Body of pancreas (tissue), 4 donors: Measurements from ENCODE around the gene QRICH1. TPM values are rescaled to one million over a fixed set of nuclear protein-coding genes. Genes with fewer than 3 reads are reported as not detected.
A peak's percentile ranks its signal among the peaks of the same experiment; 100 is the strongest.

Experiments used
- ATAC-seq: fragments of 150-250 bp; one replicate; pipeline ENCODE4 v1.9.1; 2016
- DNase-seq, 4 donors: peaks; one replicate each; pipeline ENCODE4 v3.0.0-alpha.2; 2019
- H3K27ac ChIP-seq, 4 donors: fragments of 200-600 bp; sonication (generic); 1 replicate in 3 of 4; 2 replicates in 1 of 4; pipeline versions ENCODE4 v1.5.1 to v1.6.1; 2016 to 2019; ENCODE audit warnings: mild to moderate bottlenecking in 1 of 4, mixed read lengths in 1 of 4, moderate library complexity in 1 of 4
- H3K27me3 ChIP-seq, 2 donors: fragments of 200-600 bp; sonication (generic); one replicate each; pipeline ENCODE4 v1.6.0; 2016; ENCODE audit warnings: mild to moderate bottlenecking in 1 of 2
- H3K36me3 ChIP-seq, 2 donors: fragments of 200-600 bp; sonication (generic); replicated peaks in 1 of 2; 2 replicates each; pipeline ENCODE4 v1.5.1; 2016; ENCODE audit warnings: low read depth in 2 of 2; ENCODE audit not compliant: insufficient read depth in 1 of 2
- H3K4me1 ChIP-seq: fragments of 200-600 bp; sonication (generic); one replicate; pipeline ENCODE4 v1.6.0; 2016
- H3K4me3 ChIP-seq, 2 donors: fragments of 200-600 bp; sonication (generic); 1 replicate in 1 of 2; 2 replicates in 1 of 2; pipeline ENCODE4 v1.5.1; 2016 to 2019
- H3K9me3 ChIP-seq, 3 donors: fragments of 200-600 bp; sonication (generic); 1 replicate in 2 of 3; 2 replicates in 1 of 3; pipeline ENCODE4 v1.5.1; 2016
- CTCF ChIP-seq, 7 experiments: fragments of 450-650 bp in 4 of 7; fragments of 200-600 bp in 3 of 7; sonication (generic) in 3 of 7; IDR thresholded peaks; one replicate each; pipeline ENCODE4 v1.5.1; 2016 to 2019; ENCODE audit warnings: antibody characterized with exemption in 7 of 7
- POLR2A ChIP-seq, 3 donors: fragments of 450-650 bp; IDR thresholded peaks; one replicate each; pipeline ENCODE4 v1.6.1; 2016; ENCODE audit warnings: antibody characterized with exemption in 3 of 3, mild to moderate bottlenecking in 2 of 3
- WGBS, 2 donors: methylation state at CpG; one replicate each; pipeline ENCODE4 v1.1.5; 2017; 5-methylcytosine and 5-hydroxymethylcytosine counted together
- intact Hi-C: fragments of 100-400 bp; cut with DNase I; formaldehyde crosslinking; loops from one replicate; pipeline ENCODE4 v1.15.1; 2023
- total RNA-seq, 2 donors: library from RNA; depleted of rRNA; stranded (reverse); fragments of >200 nt; gene quantifications; one replicate each; pipeline ENCODE4 v1.1.0, GENCODE V29; 2016

QRICH1 gene
- total RNA-seq, 2 donors from 2014 or later, result 63.6 to 67.9 TPM

GRCh38 chr3:48997102-48997635 is 96.7 kb downstream of the QRICH1 start:
- ATAC-seq, result no peak
- WGBS, 2 donors, result 79 to 92% methylated on average over 2 to 8 of the region's 8 CpGs
- TF ChIP-seq CTCF (IDR thresholded peaks at IDR 0.05), result no peak
- no peak for TF ChIP-seq POLR2A (IDR thresholded peaks at IDR 0.05)
- intact Hi-C loops, result no loop called here
- Histone ChIP-seq H3K27me3 (no peaks in the 10 kb centered on the region), H3K27ac (no peak overlapping the region), H3K36me3 (no peaks in the 10 kb centered on the region), H3K4me1 (peaks cover 1% of the 10 kb centered on the region), H3K4me3 (no peak overlapping the region), H3K9me3 (no peaks in the 10 kb centered on the region)
- no peak for DNase-seq

- WGBS, 2 donors, result 91 to 97% methylated on average over 5 to 8 of the region's 8 CpGs
- Histone ChIP-seq H3K9me3 (no peaks in the 10 kb centered on the region), H3K36me3 (no peaks in the 10 kb centered on the region), H3K27me3 (no peaks in the 10 kb centered on the region), H3K4me3 (no peak overlapping the region), H3K27ac (no peak overlapping the region), H3K4me1 (peaks cover 6% of the 10 kb centered on the region)
- no peak for TF ChIP-seq CTCF (IDR thresholded peaks at IDR 0.05)
- no peak for TF ChIP-seq POLR2A (IDR thresholded peaks at IDR 0.05)
- DNase-seq (no peak), ATAC-seq (no peak)
- intact Hi-C loops, result no loop called here
Measured at GRCh38 chr3:48996640-48997039, 97.2 kb downstream of the QRICH1 start.

GRCh38 chr3:48993834-48994233 is 100.0 kb downstream of the QRICH1 start:
- Histone ChIP-seq H3K36me3 (no peaks in the 10 kb centered on the region), H3K9me3 (no peaks in the 10 kb centered on the region), H3K4me3 (no peak overlapping the region), H3K27ac (no peak overlapping the region), H3K27me3 (no peaks in the 10 kb centered on the region), H3K4me1 (peaks cover 25% of the 10 kb centered on the region)
- TF ChIP-seq POLR2A (IDR thresholded peaks at IDR 0.05), result no peak
- TF ChIP-seq CTCF (IDR thresholded peaks at IDR 0.05), result no peak
- ATAC-seq (no peak), DNase-seq (no peak)
- intact Hi-C loops, result no loop called here

- no peak for ATAC-seq
- intact Hi-C loops, result no loop called here
Measured at GRCh38 chr3:48991851-48992545, 101.9 kb downstream of the QRICH1 start.

More at GRCh38 chr3:48991851-48992545, 101.9 kb downstream of the QRICH1 start:
- Histone ChIP-seq H3K36me3 (no peaks in the 10 kb centered on the region), H3K9me3 (no peaks in the 10 kb centered on the region), H3K4me3 (no peak overlapping the region), H3K27me3 (no peaks in the 10 kb centered on the region), H3K4me1 (peaks cover 32% of the 10 kb centered on the region), H3K27ac (peak overlapping the region in 1 of 4 donors; percentile 85)
- TF ChIP-seq CTCF (IDR thresholded peaks at IDR 0.05) (no peak), POLR2A (IDR thresholded peaks at IDR 0.05) (no peak)
- 66 to 72% methylated on average over 5 of the region's 5 CpGs for WGBS, 2 donors
- no peak for DNase-seq
